ENCODE data around the gene LCOR.

- TF ChIP-seq POLR2A (IDR thresholded peaks at IDR 0.05) (no peak), CTCF (IDR thresholded peaks at IDR 0.05 in 4 of 5, conservative IDR thresholded peaks at IDR 0.05 in 1 of 5) (no peak)
These were observed 197.2 kb downstream of the LCOR start for GRCh38 chr10:97029271-97029670.
